ENCODE measurements around the gene MGARP.

DNA sequence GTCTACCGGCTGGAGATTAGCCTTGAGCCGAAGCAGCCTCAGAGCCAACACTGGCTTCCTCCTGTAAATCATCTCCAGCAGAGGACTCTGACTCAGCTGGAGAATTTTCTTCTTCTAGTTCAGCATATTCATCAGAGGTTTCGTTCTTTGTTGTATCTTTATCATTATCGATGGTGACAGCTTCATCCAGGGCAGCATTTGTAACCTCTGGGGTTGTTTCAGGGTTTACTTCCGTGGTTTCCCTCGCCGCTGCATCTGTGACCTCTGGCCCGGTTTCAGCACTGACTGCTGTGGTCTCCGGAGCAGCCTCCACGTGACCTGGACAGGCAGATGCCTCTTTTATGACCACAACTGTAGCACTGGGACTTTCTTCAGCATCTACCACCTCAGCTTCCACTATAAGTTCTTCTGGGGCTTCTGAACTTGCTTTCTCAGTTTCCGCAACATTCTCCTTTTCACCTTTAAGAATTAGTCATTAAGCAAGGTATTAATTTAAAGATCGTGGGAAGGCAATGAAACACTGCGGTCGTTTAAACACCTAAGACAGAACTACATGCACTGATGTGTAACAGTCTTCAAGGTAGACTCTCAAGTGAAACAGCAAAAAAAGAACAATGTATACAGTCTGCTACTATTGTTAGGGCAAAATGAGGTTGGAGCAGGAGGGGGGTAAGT is 13.3 kb downstream of the MGARP start:
- TF ChIP-seq, protein P1, sequence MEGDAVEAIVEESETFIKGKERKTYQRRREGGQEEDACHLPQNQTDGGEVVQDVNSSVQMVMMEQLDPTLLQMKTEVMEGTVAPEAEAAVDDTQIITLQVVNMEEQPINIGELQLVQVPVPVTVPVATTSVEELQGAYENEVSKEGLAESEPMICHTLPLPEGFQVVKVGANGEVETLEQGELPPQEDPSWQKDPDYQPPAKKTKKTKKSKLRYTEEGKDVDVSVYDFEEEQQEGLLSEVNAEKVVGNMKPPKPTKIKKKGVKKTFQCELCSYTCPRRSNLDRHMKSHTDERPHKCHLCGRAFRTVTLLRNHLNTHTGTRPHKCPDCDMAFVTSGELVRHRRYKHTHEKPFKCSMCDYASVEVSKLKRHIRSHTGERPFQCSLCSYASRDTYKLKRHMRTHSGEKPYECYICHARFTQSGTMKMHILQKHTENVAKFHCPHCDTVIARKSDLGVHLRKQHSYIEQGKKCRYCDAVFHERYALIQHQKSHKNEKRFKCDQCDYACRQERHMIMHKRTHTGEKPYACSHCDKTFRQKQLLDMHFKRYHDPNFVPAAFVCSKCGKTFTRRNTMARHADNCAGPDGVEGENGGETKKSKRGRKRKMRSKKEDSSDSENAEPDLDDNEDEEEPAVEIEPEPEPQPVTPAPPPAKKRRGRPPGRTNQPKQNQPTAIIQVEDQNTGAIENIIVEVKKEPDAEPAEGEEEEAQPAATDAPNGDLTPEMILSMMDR (conservative IDR thresholded peaks at IDR 0.05; ENCODE audit: low read length): no peak
- no peak for TF ChIP-seq EZH2phosphoT487 (IDR thresholded peaks at IDR 0.05; ENCODE audit: borderline replicate concordance, low read depth, low read length)
